ENCODE results near the gene HELLS.
"Not testable (repeated sequence)": the region's sequence is repeated elsewhere in the genome, so short reads cannot be mapped to it uniquely, and the experiment has no call there.

HELLS gene

GRCh38 chr10:94545391-94546048, at the start of gene HELLS:
HELLS (plus strand) TSS chr10:94545788; CDS start chr10:94545922, 134 bp downstream.
- no peak for DNase-seq

- DNase-seq, result no peak
These were observed 49.6 kb upstream of the HELLS start for GRCh38 chr10:94496010-94496409.

- no peak for DNase-seq
These were observed 48.9 kb upstream of the HELLS start for GRCh38 chr10:94496646-94497045.

- no peak for DNase-seq
These were observed 45.5 kb upstream of the HELLS start for GRCh38 chr10:94500063-94500462.

- DNase-seq, result no peak
These were observed 24.0 kb upstream of the HELLS start for GRCh38 chr10:94521276-94522250.

- DNase-seq, result no peak
These were observed 21.4 kb upstream of the HELLS start for GRCh38 chr10:94524146-94524545.

GRCh38 chr10:94524711-94525110, 20.9 kb upstream of the HELLS start:
- no peak for DNase-seq

GRCh38 chr10:94531550-94531949, 14.0 kb upstream of the HELLS start:
- not testable (repeated sequence) for DNase-seq

- DNase-seq, result no peak
These were observed 12.6 kb upstream of the HELLS start for GRCh38 chr10:94533027-94533426.

GRCh38 chr10:94542282-94542681, 3.3 kb upstream of the HELLS start:
- DNase-seq, result not testable (repeated sequence)

GRCh38 chr10:94546049-94546900, 687 bp downstream of the HELLS start:
- no peak for DNase-seq

GRCh38 chr10:94546901-94547185, 1.3 kb downstream of the HELLS start:
- DNase-seq, result no peak

- no peak for DNase-seq
These were observed 3.6 kb downstream of the HELLS start for GRCh38 chr10:94549221-94549620.

- DNase-seq, result not testable (repeated sequence)
These were observed 22.2 kb downstream of the HELLS start for GRCh38 chr10:94567714-94568307.

GRCh38 chr10:94571081-94571480, 25.5 kb downstream of the HELLS start:
- DNase-seq, result no peak

- no peak for DNase-seq
These were observed 25.9 kb downstream of the HELLS start for GRCh38 chr10:94571528-94571927.

- DNase-seq, result no peak
These were observed 33.2 kb downstream of the HELLS start for GRCh38 chr10:94578790-94579189.

GRCh38 chr10:94583124-94583523, 37.5 kb downstream of the HELLS start:
- DNase-seq, result no peak

GRCh38 chr10:94591461-94592205, 46.0 kb downstream of the HELLS start:
- DNase-seq, result no peak

GRCh38 chr10:94602729-94603515, 57.3 kb downstream of the HELLS start:
- no peak for DNase-seq

- no peak for DNase-seq
These were observed 61.5 kb downstream of the HELLS start for GRCh38 chr10:94607111-94607510.

All from SIG-M5 (cell line).